Measurements from ENCODE around the gene ZFYVE28.

DNA sequence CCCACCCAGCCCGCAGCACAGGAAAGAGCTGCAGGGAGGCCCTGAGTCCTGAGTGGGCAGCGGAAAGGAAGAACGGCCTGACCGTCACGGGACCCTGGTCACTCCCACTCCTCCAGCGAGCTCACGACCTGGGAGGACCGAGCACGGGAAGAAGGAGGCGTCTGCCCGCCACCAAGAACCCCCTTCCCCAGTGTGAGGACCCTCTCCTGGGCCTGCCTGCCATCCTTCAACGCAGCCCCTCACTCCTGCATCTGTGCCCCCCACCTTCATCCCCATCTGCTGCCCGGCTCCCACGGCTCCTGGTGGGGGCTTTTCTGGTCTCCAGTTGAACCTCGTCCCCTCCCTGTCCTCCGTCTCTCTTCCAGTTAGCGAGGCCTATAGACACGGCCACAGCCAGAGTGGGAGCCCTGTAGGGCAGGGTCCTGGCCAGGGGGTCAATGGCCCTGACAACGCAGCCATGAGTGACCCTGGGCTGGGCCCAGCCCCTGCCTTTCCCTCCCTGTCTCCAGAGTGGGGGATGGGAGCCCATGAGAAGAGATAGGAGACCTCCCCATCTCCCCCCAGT lies 115.2 kb downstream of the ZFYVE28 start:
- TF ChIP-seq POLR2AphosphoS5 (IDR thresholded peaks at IDR 0.05; ENCODE audit: low read depth, low read length) = no peak
- no peak for TF ChIP-seq SIN3A (IDR thresholded peaks at IDR 0.05; ENCODE audit: borderline replicate concordance, insufficient read depth, low read length)
- TF ChIP-seq TAF1 (IDR thresholded peaks at IDR 0.05; ENCODE audit: borderline replicate concordance, insufficient read depth, low read length) = no peak
- TF ChIP-seq, protein P1, sequence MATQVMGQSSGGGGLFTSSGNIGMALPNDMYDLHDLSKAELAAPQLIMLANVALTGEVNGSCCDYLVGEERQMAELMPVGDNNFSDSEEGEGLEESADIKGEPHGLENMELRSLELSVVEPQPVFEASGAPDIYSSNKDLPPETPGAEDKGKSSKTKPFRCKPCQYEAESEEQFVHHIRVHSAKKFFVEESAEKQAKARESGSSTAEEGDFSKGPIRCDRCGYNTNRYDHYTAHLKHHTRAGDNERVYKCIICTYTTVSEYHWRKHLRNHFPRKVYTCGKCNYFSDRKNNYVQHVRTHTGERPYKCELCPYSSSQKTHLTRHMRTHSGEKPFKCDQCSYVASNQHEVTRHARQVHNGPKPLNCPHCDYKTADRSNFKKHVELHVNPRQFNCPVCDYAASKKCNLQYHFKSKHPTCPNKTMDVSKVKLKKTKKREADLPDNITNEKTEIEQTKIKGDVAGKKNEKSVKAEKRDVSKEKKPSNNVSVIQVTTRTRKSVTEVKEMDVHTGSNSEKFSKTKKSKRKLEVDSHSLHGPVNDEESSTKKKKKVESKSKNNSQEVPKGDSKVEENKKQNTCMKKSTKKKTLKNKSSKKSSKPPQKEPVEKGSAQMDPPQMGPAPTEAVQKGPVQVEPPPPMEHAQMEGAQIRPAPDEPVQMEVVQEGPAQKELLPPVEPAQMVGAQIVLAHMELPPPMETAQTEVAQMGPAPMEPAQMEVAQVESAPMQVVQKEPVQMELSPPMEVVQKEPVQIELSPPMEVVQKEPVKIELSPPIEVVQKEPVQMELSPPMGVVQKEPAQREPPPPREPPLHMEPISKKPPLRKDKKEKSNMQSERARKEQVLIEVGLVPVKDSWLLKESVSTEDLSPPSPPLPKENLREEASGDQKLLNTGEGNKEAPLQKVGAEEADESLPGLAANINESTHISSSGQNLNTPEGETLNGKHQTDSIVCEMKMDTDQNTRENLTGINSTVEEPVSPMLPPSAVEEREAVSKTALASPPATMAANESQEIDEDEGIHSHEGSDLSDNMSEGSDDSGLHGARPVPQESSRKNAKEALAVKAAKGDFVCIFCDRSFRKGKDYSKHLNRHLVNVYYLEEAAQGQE (IDR thresholded peaks at IDR 0.05; ENCODE audit: insufficient read depth in 1 of 2, low read depth in 2 of 2, low read length in 2 of 2) = no peak
- no peak for TF ChIP-seq FOXP2 (optimal IDR thresholded peaks at IDR 0.05; ENCODE audit: borderline replicate concordance, extremely low read depth, extremely low read length, insufficient read depth)
